ENCODE results near the gene SHISAL1.

Gene SHISAL1

GRCh38 chr22:44341431-44342346, 28.9 kb upstream of the SHISAL1 start:
- TF ChIP-seq, protein P1, sequence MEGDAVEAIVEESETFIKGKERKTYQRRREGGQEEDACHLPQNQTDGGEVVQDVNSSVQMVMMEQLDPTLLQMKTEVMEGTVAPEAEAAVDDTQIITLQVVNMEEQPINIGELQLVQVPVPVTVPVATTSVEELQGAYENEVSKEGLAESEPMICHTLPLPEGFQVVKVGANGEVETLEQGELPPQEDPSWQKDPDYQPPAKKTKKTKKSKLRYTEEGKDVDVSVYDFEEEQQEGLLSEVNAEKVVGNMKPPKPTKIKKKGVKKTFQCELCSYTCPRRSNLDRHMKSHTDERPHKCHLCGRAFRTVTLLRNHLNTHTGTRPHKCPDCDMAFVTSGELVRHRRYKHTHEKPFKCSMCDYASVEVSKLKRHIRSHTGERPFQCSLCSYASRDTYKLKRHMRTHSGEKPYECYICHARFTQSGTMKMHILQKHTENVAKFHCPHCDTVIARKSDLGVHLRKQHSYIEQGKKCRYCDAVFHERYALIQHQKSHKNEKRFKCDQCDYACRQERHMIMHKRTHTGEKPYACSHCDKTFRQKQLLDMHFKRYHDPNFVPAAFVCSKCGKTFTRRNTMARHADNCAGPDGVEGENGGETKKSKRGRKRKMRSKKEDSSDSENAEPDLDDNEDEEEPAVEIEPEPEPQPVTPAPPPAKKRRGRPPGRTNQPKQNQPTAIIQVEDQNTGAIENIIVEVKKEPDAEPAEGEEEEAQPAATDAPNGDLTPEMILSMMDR (IDR thresholded peaks at IDR 0.05; ENCODE audit: low read depth, low read length): no peak
- Histone ChIP-seq H3K27me3 (no peaks in the 10 kb centered on the region), H3K4me1 (peaks cover 5% of the 10 kb centered on the region; the same call in 1 of the 2 replicates), H3K36me3 (no peaks in the 10 kb centered on the region), H3K9me3 (no peaks in the 10 kb centered on the region), H3K4me3 (ENCODE audit: low read depth, low read length) (no peak overlapping the region)
- DNase-seq: no peak

DNA sequence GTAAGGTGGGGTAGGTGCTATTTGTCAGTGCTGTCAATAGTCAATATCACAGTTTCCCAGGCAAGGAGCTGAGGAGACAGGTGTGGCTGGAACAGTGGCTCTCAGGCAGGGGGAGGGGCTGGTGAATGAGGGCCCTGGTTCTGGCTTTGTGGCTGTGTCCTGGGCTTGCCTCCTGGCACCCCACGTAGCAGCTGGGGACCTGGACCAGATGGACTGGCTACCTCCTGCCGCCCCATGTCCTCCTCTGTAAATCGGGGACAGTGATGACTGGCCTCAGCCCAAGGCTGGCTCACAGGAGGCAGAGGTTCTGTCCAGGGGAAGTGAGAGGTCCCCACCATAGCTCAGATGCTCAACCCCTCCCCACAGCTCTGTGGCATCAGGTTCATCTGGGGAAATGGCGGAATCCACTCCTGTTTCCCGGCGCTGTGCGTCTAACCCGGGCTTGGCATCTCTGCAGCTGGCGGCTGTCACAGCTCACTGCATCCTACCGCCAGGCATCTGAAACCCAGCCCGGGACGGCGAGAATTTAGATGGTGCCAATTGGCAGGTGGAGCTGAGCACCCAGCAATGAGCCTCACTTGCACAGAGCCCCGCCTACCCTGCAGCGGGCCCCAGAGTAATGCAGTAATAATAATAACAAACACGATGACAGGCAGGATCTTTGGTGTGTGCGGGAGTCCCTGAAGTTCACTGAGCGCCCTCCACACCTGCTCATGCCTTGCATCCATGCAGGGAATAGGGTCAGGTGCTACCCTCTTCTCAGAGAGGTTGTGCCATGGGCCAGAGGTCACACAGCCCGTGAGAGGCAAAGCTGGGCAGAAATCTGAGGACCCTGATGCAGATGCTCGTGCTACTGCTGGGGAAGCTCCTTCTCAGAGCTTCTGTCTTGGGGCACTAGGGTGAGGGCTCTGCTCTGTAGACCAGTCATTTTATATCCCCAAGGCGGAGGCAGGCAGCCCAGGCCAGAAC, 27.8 kb upstream of the SHISAL1 start:
- Histone ChIP-seq H3K4me3 (ENCODE audit: low read depth, low read length) (no peak overlapping the region), H3K36me3 (no peaks in the 10 kb centered on the region), H3K9me3 (no peaks in the 10 kb centered on the region), H3K4me1 (peaks cover 5% of the 10 kb centered on the region; the same call in 1 of the 2 replicates), H3K27me3 (no peaks in the 10 kb centered on the region)
- TF ChIP-seq, protein P1 (IDR thresholded peaks at IDR 0.05; ENCODE audit: low read depth, low read length): no peak
- DNase-seq: no peak

DNA sequence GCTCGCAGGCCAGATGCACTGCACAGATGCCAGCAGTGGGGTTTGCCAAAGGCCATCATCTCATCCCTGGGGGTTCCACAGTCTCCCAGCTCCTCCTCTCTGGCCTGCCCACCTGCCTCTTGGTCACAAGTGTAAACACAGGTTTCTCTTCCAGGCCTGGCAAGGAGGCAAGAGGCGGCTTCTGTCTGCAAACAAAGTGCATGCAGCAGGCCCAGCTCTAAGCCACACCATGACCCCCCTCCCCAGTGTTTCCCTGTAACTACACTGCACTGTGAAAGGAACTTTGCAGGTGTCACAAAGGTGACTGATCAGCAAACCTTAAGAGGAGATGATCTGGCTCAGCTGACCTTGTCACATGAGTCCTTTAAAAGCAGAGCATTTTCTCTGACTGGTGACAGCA, 26.2 kb upstream of the SHISAL1 start:
- no peak for DNase-seq
- TF ChIP-seq, protein P1 (IDR thresholded peaks at IDR 0.05; ENCODE audit: low read depth, low read length): no peak

GRCh38 chr22:44338177-44338810, 25.5 kb upstream of the SHISAL1 start:
- Histone ChIP-seq H3K4me1 (peaks cover 5% of the 10 kb centered on the region; the same call in 1 of the 2 replicates), H3K27me3 (peaks cover 7% of the 10 kb centered on the region), H3K36me3 (no peaks in the 10 kb centered on the region), H3K9me3 (no peaks in the 10 kb centered on the region), H3K4me3 (ENCODE audit: low read depth, low read length) (no peak overlapping the region)
- TF ChIP-seq, protein P1 (IDR thresholded peaks at IDR 0.05; ENCODE audit: low read depth, low read length): no peak
- no peak for DNase-seq

More for the DNA sequence above, 26.2 kb upstream of the SHISAL1 start:
- peaks cover 5% of the 10 kb centered on the region; the same call in 1 of the 2 replicates for H3K4me1 ChIP-seq
- H3K9me3 ChIP-seq: no peaks in the 10 kb centered on the region
- H3K4me3 ChIP-seq (ENCODE audit: low read depth, low read length): no peak overlapping the region
- no peaks in the 10 kb centered on the region for H3K36me3 ChIP-seq
- peaks cover under 1% of the 10 kb centered on the region for H3K27me3 ChIP-seq

- H3K9me3 ChIP-seq: no peaks in the 10 kb centered on the region
- H3K27me3 ChIP-seq: peaks cover 13% of the 10 kb centered on the region
- peaks cover 5% of the 10 kb centered on the region; the same call in 1 of the 2 replicates for H3K4me1 ChIP-seq
- peak; percentile 73 for DNase-seq
- H3K4me3 ChIP-seq (ENCODE audit: low read depth, low read length): no peak overlapping the region
- TF ChIP-seq, protein P1 (IDR thresholded peaks at IDR 0.05; ENCODE audit: low read depth, low read length): no peak
- no peaks in the 10 kb centered on the region for H3K36me3 ChIP-seq
Observed at GRCh38 chr22:44337678-44338004, 24.9 kb upstream of the SHISAL1 start.
